PC-3 (cell line): ENCODE data around the gene IQCE. TPM values are rescaled to one million over a fixed set of nuclear protein-coding genes. Genes with fewer than 3 reads are reported as not detected.

Experiments used
- ATAC-seq: fragments of 200-7000 bp; cut with Tn5 transposase; 2 replicates; pipeline ENCODE4 v1.9.1; 2020; ENCODE audit warnings: mild to moderate bottlenecking, moderate library complexity
- BruUV-seq: library from RNA; stranded (reverse); fragments of 400-500 nt; replicated peaks from 2 replicates; lab custom pipeline; 2021; lab: Mats Ljungman, UMichigan
- CTCF ChIA-PET: fragments of 300-600 bp; sonication (Branson Sonifier 250); formaldehyde crosslinking; loops from one replicate; lab custom pipeline; 2022; ENCODE audit warnings: antibody characterized with exemption; lab: Charles Lee
- POLR2A ChIA-PET: fragments of 300-600 bp; sonication (Branson Sonifier 250); formaldehyde crosslinking; loops from one replicate; lab custom pipeline; 2022; ENCODE audit warnings: antibody characterized with exemption; ENCODE audit not compliant: unreplicated experiment; lab: Charles Lee
- DNase-seq: peaks from one replicate; pipeline ENCODE4 v3.0.0-alpha.2; 2015
- H2AFZ ChIP-seq: fragments of 300-600 bp; sonication (generic); 2 replicates; pipeline ENCODE4 v1.6.0; 2016; ENCODE audit warnings: antibody characterized with exemption, low read length
- H3F3A ChIP-seq: fragments of 300-600 bp; sonication (generic); one replicate; pipeline ENCODE4 v1.6.0; 2017; ENCODE audit warnings: antibody characterized with exemption, low read length, control low read depth, mild to moderate bottlenecking; ENCODE audit not compliant: unreplicated experiment
- H3K27ac ChIP-seq: fragments of 300-600 bp; sonication (generic); 2 replicates; pipeline ENCODE4 v1.5.1; 2016; ENCODE audit warnings: mild to moderate bottlenecking, low read length
- H3K27me3 ChIP-seq: fragments of 300-600 bp; sonication (generic); 2 replicates; pipeline ENCODE4 v1.6.1; 2016; ENCODE audit warnings: low read length, mixed read lengths
- H3K36me3 ChIP-seq: fragments of 300-600 bp; sonication (generic); 2 replicates; pipeline ENCODE4 v1.6.1; 2016; ENCODE audit warnings: low read depth, mixed run types, low read length, mixed read lengths
- H3K4me1 ChIP-seq: fragments of 300-600 bp; sonication (generic); 2 replicates; pipeline ENCODE4 v1.5.1; 2016; ENCODE audit warnings: low read length; ENCODE audit not compliant: insufficient read depth
- H3K4me2 ChIP-seq: fragments of 300-600 bp; sonication (generic); 2 replicates; pipeline ENCODE4 v1.6.0; 2016; ENCODE audit warnings: low read length
- H3K4me3 ChIP-seq: fragments of 300-600 bp; sonication (generic); 2 replicates; pipeline ENCODE4 v1.5.1; 2016; ENCODE audit warnings: mild to moderate bottlenecking, low read length, mixed read lengths
- H3K79me2 ChIP-seq: fragments of 300-600 bp; sonication (generic); 2 replicates; pipeline ENCODE4 v1.6.1; 2017; ENCODE audit warnings: low read length, mixed read lengths
- H3K9ac ChIP-seq: fragments of 300-600 bp; sonication (generic); 2 replicates; pipeline ENCODE4 v1.6.0; 2016; ENCODE audit warnings: mild to moderate bottlenecking, low read length
- H3K9me2 ChIP-seq: fragments of 300-600 bp; sonication (generic); replicated peaks from 2 replicates; pipeline ENCODE4 v1.6.1; 2016; ENCODE audit warnings: mixed run types, low read length, mixed read lengths
- H3K9me3 ChIP-seq: fragments of 300-600 bp; sonication (generic); 2 replicates; pipeline ENCODE4 v1.6.1; 2016; ENCODE audit warnings: low read length, mixed read lengths
- H4K20me1 ChIP-seq: fragments of 300-600 bp; sonication (generic); 2 replicates; pipeline ENCODE4 v1.6.1; 2016; ENCODE audit warnings: low read length, mixed read lengths
- EZH2 ChIP-seq: fragments of 300-600 bp; sonication (generic); IDR thresholded peaks from one replicate; pipeline ENCODE4 v1.6.1; 2017; ENCODE audit warnings: antibody characterized with exemption, mild to moderate bottlenecking, low read length; ENCODE audit not compliant: unreplicated experiment
- EZH2phosphoT487 ChIP-seq: fragments of 300-600 bp; sonication (generic); IDR thresholded peaks from 2 replicates; pipeline ENCODE4 v1.6.1; 2018; ENCODE audit warnings: mild to moderate bottlenecking, antibody characterized with exemption, low read length, borderline replicate concordance
- intact Hi-C: fragments of 100-400 bp; cut with micrococcal nuclease; formaldehyde crosslinking; loops from 2 replicates; pipeline ENCODE4 v1.9.0; 2023
- total RNA-seq: library from RNA; depleted of rRNA; stranded (reverse); fragments of >200 nt; gene quantifications from 2 replicates; pipeline ENCODE4 v1.2.3, GENCODE V29; 2014
- TF ChIP-seq, protein P1 (sequence below): fragments of 300-600 bp; sonication (generic); conservative IDR thresholded peaks from 2 replicates; pipeline ENCODE4 v1.5.1; 2017; ENCODE audit warnings: antibody characterized with exemption, low read depth, mild to moderate bottlenecking, low read length

The IQCE gene
- total RNA-seq, 1 experiment from 2014 or later, result 9.7 TPM

DNA sequence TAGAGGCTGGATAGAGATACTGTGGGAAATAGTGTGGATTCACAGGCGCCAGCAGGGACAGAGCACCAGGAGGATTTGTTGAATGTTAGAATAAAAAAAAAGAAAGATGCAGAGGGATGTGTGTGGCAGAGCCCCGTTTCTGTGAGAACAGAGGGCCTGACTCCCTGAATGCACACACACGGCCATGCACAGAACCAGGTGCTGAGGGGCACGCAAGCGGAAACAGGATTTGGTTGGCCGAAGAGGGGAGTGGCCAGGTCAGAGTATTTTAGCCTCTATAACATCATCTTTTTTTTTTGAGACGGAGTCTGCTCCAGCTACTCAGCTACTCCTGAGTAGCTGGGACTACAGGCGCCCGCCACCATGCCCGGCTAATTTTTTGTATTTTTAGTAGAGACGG lies 21.9 kb downstream of the IQCE start:
- ATAC-seq (no peak), DNase-seq (no peak)
- no peak overlapping the region for H3K9ac ChIP-seq
- H3K27ac ChIP-seq, result no peak overlapping the region
- BruUV-seq, result no TSS peak
- POLR2A ChIA-PET, result no interaction called here
- CTCF ChIA-PET, result no interaction called here
- no peaks in the 10 kb centered on the region for H4K20me1 ChIP-seq
- no peaks in the 10 kb centered on the region for H3K36me3 ChIP-seq
- H3K4me3 ChIP-seq, result no peak overlapping the region
- H3K27me3 ChIP-seq, result no peaks in the 10 kb centered on the region
- no peaks in the 10 kb centered on the region for H3F3A ChIP-seq
- no peak for TF ChIP-seq EZH2
- no peak for TF ChIP-seq EZH2phosphoT487
- TF ChIP-seq, protein P1, sequence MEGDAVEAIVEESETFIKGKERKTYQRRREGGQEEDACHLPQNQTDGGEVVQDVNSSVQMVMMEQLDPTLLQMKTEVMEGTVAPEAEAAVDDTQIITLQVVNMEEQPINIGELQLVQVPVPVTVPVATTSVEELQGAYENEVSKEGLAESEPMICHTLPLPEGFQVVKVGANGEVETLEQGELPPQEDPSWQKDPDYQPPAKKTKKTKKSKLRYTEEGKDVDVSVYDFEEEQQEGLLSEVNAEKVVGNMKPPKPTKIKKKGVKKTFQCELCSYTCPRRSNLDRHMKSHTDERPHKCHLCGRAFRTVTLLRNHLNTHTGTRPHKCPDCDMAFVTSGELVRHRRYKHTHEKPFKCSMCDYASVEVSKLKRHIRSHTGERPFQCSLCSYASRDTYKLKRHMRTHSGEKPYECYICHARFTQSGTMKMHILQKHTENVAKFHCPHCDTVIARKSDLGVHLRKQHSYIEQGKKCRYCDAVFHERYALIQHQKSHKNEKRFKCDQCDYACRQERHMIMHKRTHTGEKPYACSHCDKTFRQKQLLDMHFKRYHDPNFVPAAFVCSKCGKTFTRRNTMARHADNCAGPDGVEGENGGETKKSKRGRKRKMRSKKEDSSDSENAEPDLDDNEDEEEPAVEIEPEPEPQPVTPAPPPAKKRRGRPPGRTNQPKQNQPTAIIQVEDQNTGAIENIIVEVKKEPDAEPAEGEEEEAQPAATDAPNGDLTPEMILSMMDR, result no peak
- intact Hi-C loops, result no loop called here
- no peaks in the 10 kb centered on the region for H3K9me2 ChIP-seq
- no peaks in the 10 kb centered on the region for H3K4me1 ChIP-seq
- no peaks in the 10 kb centered on the region for H3K79me2 ChIP-seq
- H3K9me3 ChIP-seq, result no peaks in the 10 kb centered on the region
- no peak overlapping the region for H2AFZ ChIP-seq
- no peak overlapping the region for H3K4me2 ChIP-seq

GRCh38 chr7:2582006-2582735 lies 23.4 kb downstream of the IQCE start:
- no peak overlapping the region for H3K9ac ChIP-seq

More at GRCh38 chr7:2582006-2582735, 23.4 kb downstream of the IQCE start:
- H3K9me2 ChIP-seq, result no peaks in the 10 kb centered on the region
- DNase-seq, result no peak
- ChIA-PET POLR2A (no interaction called here), CTCF (no interaction called here)
- ATAC-seq, result no peak
- no peak overlapping the region for H3K4me3 ChIP-seq
- no peak overlapping the region for H2AFZ ChIP-seq
- no peaks in the 10 kb centered on the region for H3F3A ChIP-seq
- no peaks in the 10 kb centered on the region for H3K9me3 ChIP-seq
- TF ChIP-seq EZH2, result no peak
- TF ChIP-seq, protein P1, result no peak
- H3K27ac ChIP-seq, result no peak overlapping the region
- H3K4me1 ChIP-seq, result no peaks in the 10 kb centered on the region
- no peaks in the 10 kb centered on the region for H4K20me1 ChIP-seq
- no TSS peak for BruUV-seq
- no peaks in the 10 kb centered on the region for H3K36me3 ChIP-seq
- H3K4me2 ChIP-seq, result no peak overlapping the region
- H3K79me2 ChIP-seq, result no peaks in the 10 kb centered on the region
- intact Hi-C loops, result no loop called here
- no peaks in the 10 kb centered on the region for H3K27me3 ChIP-seq
